DOHH2 (cell line): ENCODE data around the gene DNAJC27.

Experiments used
- H3F3A ChIP-seq: fragments of 200-600 bp; sonication (generic), shearing (Covaris generic); 2 replicates; pipeline ENCODE4 v1.6.0; 2016; ENCODE audit warnings: antibody characterized with exemption, mild to moderate bottlenecking; ENCODE audit not compliant: control insufficient read depth, insufficient read depth
- H3K27ac ChIP-seq: fragments of 200-600 bp; sonication (generic); 2 replicates; pipeline ENCODE4 v1.5.1; 2014; ENCODE audit warnings: low read depth, mild to moderate bottlenecking, low read length, moderate library complexity
- H3K27me3 ChIP-seq: fragments of 200-600 bp; sonication (generic); 2 replicates; pipeline ENCODE4 v1.6.1; 2014; ENCODE audit warnings: mild to moderate bottlenecking, low read length, mixed read lengths; ENCODE audit not compliant: control insufficient read depth
- H3K36me3 ChIP-seq: fragments of 200-600 bp; sonication (generic); 2 replicates; pipeline ENCODE4 v1.6.1; 2014; ENCODE audit warnings: mild to moderate bottlenecking, low read length, moderate library complexity, mixed read lengths; ENCODE audit not compliant: control insufficient read depth
- H3K4me1 ChIP-seq: fragments of 200-600 bp; sonication (generic); 2 replicates; pipeline ENCODE4 v1.6.1; 2014; ENCODE audit warnings: mild to moderate bottlenecking, low read length, mixed read lengths; ENCODE audit not compliant: control insufficient read depth
- H3K4me2 ChIP-seq: fragments of 200-600 bp; sonication (generic); 2 replicates; pipeline ENCODE4 v1.6.0; 2014; ENCODE audit warnings: mild to moderate bottlenecking, low read length, moderate library complexity
- H3K4me3 ChIP-seq: fragments of 200-600 bp; sonication (generic); 2 replicates; pipeline ENCODE4 v1.5.1; 2014; ENCODE audit warnings: mild to moderate bottlenecking, low read length, mixed read lengths
- H3K79me2 ChIP-seq: fragments of 200-600 bp; sonication (generic); 2 replicates; pipeline ENCODE4 v1.6.1; 2014; ENCODE audit warnings: mild to moderate bottlenecking, low read length, mixed read lengths; ENCODE audit not compliant: control insufficient read depth
- H3K9me2 ChIP-seq: fragments of 200-600 bp; sonication (generic); replicated peaks from 2 replicates; pipeline ENCODE4 v1.6.1; 2014; ENCODE audit warnings: mild to moderate bottlenecking, low read length, mixed read lengths; ENCODE audit not compliant: control insufficient read depth
- H3K9me3 ChIP-seq: fragments of 200-600 bp; sonication (generic); 2 replicates; pipeline ENCODE4 v1.6.1; 2014; ENCODE audit warnings: antibody characterized with exemption, low read length, mixed read lengths; ENCODE audit not compliant: control insufficient read depth, insufficient read depth
- H4K20me1 ChIP-seq: fragments of 200-600 bp; sonication (generic); 2 replicates; pipeline ENCODE4 v1.6.0; 2014; ENCODE audit warnings: low read depth, mild to moderate bottlenecking, antibody characterized with exemption, low read length, moderate library complexity; ENCODE audit not compliant: control insufficient read depth, insufficient read depth
- CTCF ChIP-seq: fragments of 200-600 bp; sonication (generic); IDR thresholded peaks from one replicate; pipeline ENCODE4 v1.5.1; 2014; ENCODE audit warnings: antibody characterized with exemption, mild to moderate bottlenecking, low read depth, low read length; ENCODE audit not compliant: poor library complexity, severe bottlenecking
- EZH2phosphoT487 ChIP-seq: fragments of 200-600 bp; sonication (generic); IDR thresholded peaks from 2 replicates; pipeline ENCODE4 v1.6.1; 2017; ENCODE audit warnings: borderline replicate concordance, mild to moderate bottlenecking, antibody characterized with exemption, low read length, moderate library complexity, mixed read lengths

DNAJC27 gene

GRCh38 chr2:24908461-24908901, 63.3 kb downstream of the DNAJC27 start:
- no peak overlapping the region for H3K4me3 ChIP-seq
- H3K79me2 ChIP-seq, result peaks cover 93% of the 10 kb centered on the region
- no peak for TF ChIP-seq CTCF
- no peak for TF ChIP-seq EZH2phosphoT487
- H4K20me1 ChIP-seq, result peaks cover 4% of the 10 kb centered on the region; the same call in 1 of the 2 replicates
- H3K9me3 ChIP-seq, result no peaks in the 10 kb centered on the region
- H3K4me2 ChIP-seq, result no peak overlapping the region
- no peak overlapping the region for H3K27ac ChIP-seq
- H3K27me3 ChIP-seq, result no peaks in the 10 kb centered on the region
- no peaks in the 10 kb centered on the region for H3K4me1 ChIP-seq
- peaks cover 70% of the 10 kb centered on the region for H3K36me3 ChIP-seq
- H3K9me2 ChIP-seq, result no peaks in the 10 kb centered on the region
- H3F3A ChIP-seq, result no peaks in the 10 kb centered on the region

DNA sequence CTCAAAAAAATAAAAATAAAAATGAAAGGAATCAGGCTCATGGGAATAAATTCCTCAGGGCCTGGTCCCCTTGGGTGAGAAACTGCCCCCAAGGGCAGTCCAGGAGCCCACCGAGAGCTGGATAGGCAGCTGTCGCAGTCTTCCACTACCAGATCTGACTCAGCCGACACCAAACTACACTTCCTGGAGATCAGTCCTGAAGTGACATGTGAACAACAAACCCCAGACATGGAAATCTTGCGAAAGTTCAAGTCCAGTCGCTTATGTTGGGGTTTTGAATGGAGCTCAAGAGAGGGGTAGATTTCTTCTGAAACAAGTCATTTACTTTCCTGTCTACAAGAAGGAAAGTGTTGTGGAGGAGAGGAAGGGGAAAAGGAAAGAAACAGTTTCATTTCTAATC, 64.6 kb downstream of the DNAJC27 start:
- peaks cover 91% of the 10 kb centered on the region for H3K79me2 ChIP-seq
- H3F3A ChIP-seq, result no peaks in the 10 kb centered on the region
- TF ChIP-seq EZH2phosphoT487 (no peak), CTCF (no peak)
- no peaks in the 10 kb centered on the region for H3K27me3 ChIP-seq
- no peak overlapping the region for H3K27ac ChIP-seq
- no peaks in the 10 kb centered on the region for H3K9me3 ChIP-seq
- no peak overlapping the region for H3K4me2 ChIP-seq
- no peak overlapping the region for H3K4me3 ChIP-seq
- no peaks in the 10 kb centered on the region for H3K9me2 ChIP-seq
- H3K36me3 ChIP-seq, result peaks cover 68% of the 10 kb centered on the region
- no peaks in the 10 kb centered on the region for H3K4me1 ChIP-seq
- peaks cover 4% of the 10 kb centered on the region; the same call in 1 of the 2 replicates for H4K20me1 ChIP-seq

GRCh38 chr2:24906466-24906865, 65.3 kb downstream of the DNAJC27 start:
- Histone ChIP-seq H3K9me2 (no peaks in the 10 kb centered on the region), H3K27me3 (no peaks in the 10 kb centered on the region), H3K4me1 (no peaks in the 10 kb centered on the region), H3K36me3 (peaks cover 64% of the 10 kb centered on the region), H3F3A (no peaks in the 10 kb centered on the region), H3K4me3 (no peak overlapping the region), H3K79me2 (peaks cover 87% of the 10 kb centered on the region), H4K20me1 (peaks cover 4% of the 10 kb centered on the region; the same call in 1 of the 2 replicates), H3K9me3 (no peaks in the 10 kb centered on the region), H3K27ac (no peak overlapping the region), H3K4me2 (no peak overlapping the region)
- TF ChIP-seq EZH2phosphoT487 (no peak), CTCF (no peak)
